ENCODE results near the gene TMEM258. TPM values are rescaled to one million over a fixed set of nuclear protein-coding genes. Genes with fewer than 3 reads are reported as not detected.

Gene TMEM258
- total RNA-seq = 100 to 1,000 TPM; 162 to 170 TPM

DNA sequence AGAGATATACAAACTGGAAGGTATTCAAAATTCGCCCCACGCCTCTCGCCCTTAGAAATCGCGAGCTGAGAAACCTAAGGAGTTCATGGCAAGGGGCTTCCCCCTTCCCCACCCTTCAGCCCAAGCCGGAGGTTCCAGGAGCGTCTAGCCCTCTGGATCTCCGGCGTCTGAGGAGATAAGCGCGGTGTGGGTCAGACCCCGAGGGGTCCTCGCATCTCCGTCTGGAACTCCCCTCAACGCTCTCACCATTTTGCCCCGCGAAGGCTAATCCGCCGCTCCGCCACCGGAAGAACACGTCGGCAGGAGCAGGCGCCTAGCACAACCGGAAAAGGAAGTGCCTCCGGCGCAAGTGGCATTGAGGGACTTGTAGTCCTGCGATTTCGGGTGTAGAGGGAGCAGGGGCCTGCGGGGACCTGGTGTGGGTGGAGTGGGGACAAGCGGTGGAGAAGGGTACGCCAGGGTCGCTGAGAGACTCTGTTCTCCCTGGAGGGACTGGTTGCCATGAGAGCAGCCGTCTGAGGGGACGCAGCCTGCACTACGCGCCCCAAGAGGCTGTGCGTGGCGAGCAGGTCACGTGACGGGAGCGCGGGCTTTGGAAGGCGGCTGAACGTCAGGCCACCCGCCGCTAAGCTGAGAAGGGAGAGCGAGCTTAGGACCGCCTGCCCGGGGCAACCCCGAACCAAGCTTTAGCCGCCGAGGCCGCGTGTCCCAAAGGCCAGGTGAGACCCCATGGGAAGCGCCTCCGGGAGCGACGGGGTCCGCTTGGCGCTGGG, at the start of gene TMEM258, which contains the start of gene FEN1:
Gene TMEM258 (minus strand): TSS at position 290 of the 773 bp plus-strand sequence. CDS start 41 bp downstream, at position 249.
Gene FEN1 (plus strand): TSS at position 602 of the 773 bp plus-strand sequence. CDS start 2,451 bp downstream, outside the sequence.
- peaks cover 62% of the 10 kb centered on the region for H3K36me3 Mint-ChIP-seq (ENCODE audit: low read depth)
- H3K9me3 Mint-ChIP-seq = no peaks in the 10 kb centered on the region
- H3K27ac Mint-ChIP-seq = peak within 1 kb of the TSS; percentile 100
- POLR2A ChIA-PET = interaction anchor here (0.6 to 5.1 kb wide), 17 partner anchors 8 to 173 kb away, joined by 3 to 32 read pairs (median 5); partner anchors contain the start of genes FADS1 and FADS2
- no peaks in the 10 kb centered on the region for H3K27me3 Mint-ChIP-seq
- CTCF ChIA-PET = interaction anchor here (0.7 to 2.1 kb wide), 15 partner anchors 10 to 315 kb away, joined by 3 to 9 read pairs (median 4); partner anchors contain the start of gene FADS1
- DNase-seq (peak; percentile 94), ATAC-seq (peak; percentile 87)
- TF ChIP-seq, protein P1, sequence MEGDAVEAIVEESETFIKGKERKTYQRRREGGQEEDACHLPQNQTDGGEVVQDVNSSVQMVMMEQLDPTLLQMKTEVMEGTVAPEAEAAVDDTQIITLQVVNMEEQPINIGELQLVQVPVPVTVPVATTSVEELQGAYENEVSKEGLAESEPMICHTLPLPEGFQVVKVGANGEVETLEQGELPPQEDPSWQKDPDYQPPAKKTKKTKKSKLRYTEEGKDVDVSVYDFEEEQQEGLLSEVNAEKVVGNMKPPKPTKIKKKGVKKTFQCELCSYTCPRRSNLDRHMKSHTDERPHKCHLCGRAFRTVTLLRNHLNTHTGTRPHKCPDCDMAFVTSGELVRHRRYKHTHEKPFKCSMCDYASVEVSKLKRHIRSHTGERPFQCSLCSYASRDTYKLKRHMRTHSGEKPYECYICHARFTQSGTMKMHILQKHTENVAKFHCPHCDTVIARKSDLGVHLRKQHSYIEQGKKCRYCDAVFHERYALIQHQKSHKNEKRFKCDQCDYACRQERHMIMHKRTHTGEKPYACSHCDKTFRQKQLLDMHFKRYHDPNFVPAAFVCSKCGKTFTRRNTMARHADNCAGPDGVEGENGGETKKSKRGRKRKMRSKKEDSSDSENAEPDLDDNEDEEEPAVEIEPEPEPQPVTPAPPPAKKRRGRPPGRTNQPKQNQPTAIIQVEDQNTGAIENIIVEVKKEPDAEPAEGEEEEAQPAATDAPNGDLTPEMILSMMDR (IDR thresholded peaks at IDR 0.05) = no peak
- H3K4me3 Mint-ChIP-seq = peak within 1 kb of the TSS; percentile 89
- peaks cover 57% of the 10 kb centered on the region for H3K4me1 Mint-ChIP-seq (ENCODE audit: low read depth)
- intact Hi-C loops (cut with micrococcal nuclease) = no loop called here

DNA sequence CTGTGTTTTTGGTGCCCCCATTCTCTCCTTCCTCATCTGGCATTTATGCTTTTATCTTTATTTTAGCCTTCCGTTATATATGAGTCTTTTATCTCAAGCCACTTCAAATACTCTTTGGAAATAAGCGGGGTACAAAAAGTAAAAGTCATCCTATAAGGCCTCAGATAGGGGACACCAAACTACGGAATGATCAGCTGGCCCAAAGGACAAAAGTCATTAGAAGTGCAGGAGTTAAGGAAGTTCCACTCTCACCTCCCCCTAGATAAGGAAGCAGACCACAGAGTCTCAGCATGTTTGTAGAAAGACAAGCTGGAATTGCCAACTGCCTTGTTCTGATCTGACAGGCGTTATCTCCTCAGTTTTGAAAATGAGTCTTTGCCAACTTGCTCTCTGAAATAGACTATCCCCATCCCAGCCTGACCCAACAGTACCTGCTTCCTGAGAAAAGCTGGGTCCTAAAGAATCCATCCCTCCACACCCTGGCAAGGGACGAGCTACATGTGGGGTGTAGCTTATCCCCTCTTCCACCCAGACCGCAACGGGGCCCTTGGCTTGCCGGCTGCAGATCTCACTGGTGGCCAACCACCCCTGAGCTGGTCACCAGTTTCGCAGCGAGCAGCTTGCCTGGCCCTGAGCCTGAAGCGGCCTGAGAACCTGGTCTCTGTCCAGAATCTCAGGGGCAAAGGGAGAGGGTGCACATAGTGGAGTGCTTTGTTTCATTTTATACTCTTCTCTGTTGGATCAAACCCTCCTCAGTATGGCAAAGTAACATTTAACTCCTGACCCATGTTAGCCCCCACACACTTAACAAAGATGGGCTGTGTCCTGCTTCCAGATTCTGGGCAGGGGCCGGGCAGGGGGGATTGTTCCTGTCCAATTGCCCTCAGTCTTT, 49.5 kb upstream of the TMEM258 start:
- POLR2A ChIA-PET = interaction anchor here (1.2 kb wide), 1 partner anchor 13 kb away, joined by 3 read pairs; no protein-coding TSS in a partner anchor
- H3K27ac Mint-ChIP-seq = no peak overlapping the region
- H3K4me3 Mint-ChIP-seq = no peak overlapping the region
- no peaks in the 10 kb centered on the region for H3K27me3 Mint-ChIP-seq
- intact Hi-C loops (cut with micrococcal nuclease) = no loop called here
- DNase-seq = no peak
- H3K9me3 Mint-ChIP-seq = no peaks in the 10 kb centered on the region
- CTCF ChIA-PET = interaction anchor here (0.9 to 1.5 kb wide), 2 partner anchors 29 to 266 kb away, joined by 3 to 4 read pairs; no protein-coding TSS in a partner anchor
- H3K4me1 Mint-ChIP-seq (ENCODE audit: low read depth) = peaks cover 1% of the 10 kb centered on the region
- ATAC-seq = no peak
- TF ChIP-seq, protein P1 (IDR thresholded peaks at IDR 0.05) = no peak
- peaks cover 55% of the 10 kb centered on the region for H3K36me3 Mint-ChIP-seq (ENCODE audit: low read depth)

DNA sequence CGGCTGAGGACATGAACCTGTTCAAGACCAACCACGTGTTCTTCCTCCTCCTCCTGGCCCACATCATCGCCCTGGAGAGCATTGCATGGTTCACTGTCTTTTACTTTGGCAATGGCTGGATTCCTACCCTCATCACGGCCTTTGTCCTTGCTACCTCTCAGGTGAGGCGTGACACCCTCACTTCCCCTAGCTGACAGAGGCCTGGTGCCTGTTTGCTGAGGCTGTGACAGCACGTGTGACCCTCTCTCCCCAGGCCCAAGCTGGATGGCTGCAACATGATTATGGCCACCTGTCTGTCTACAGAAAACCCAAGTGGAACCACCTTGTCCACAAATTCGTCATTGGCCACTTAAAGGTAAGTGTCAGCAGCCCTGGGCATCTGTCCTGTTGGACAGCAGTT, 48.0 kb upstream of the TMEM258 start:
- ATAC-seq = no peak
- POLR2A ChIA-PET = interaction anchor here (0.7 to 1.0 kb wide), 2 partner anchors 14 to 619 kb away, joined by 3 read pairs; no protein-coding TSS in a partner anchor

DNA sequence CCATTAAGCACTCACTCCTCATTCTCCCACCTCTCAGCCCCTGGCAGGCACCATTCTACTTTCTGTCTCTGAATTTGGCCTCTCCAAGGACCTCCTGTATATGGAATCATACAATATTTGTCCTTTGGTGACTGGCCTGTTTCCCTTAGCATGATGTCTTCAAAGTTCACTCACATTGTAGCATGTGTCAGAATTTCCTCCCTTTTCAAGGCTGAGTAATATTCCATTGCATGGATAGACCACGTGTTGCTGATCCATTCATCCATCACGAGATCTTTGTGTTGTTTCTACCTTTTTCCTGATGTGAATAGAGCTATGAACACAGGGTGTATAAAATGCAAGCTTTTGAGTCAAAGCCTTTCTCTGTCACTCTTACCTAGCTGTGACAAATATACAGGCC, 47.3 kb upstream of the TMEM258 start:
- no peak overlapping the region for H3K27ac Mint-ChIP-seq
- no peaks in the 10 kb centered on the region for H3K9me3 Mint-ChIP-seq
- CTCF ChIA-PET = interaction anchor here (1.0 to 1.4 kb wide), 5 partner anchors 10 to 268 kb away, joined by 3 to 5 read pairs (median 4); no protein-coding TSS in a partner anchor
- TF ChIP-seq, protein P1 (IDR thresholded peaks at IDR 0.05) = no peak
- peaks cover 52% of the 10 kb centered on the region for H3K36me3 Mint-ChIP-seq (ENCODE audit: low read depth)
- POLR2A ChIA-PET = interaction anchor here (0.7 kb wide), 1 partner anchor 619 kb away, joined by 3 read pairs; no protein-coding TSS in a partner anchor
- DNase-seq = no peak
- ATAC-seq = no peak
- intact Hi-C loops (cut with micrococcal nuclease) = no loop called here
- H3K27me3 Mint-ChIP-seq = no peaks in the 10 kb centered on the region
- H3K4me1 Mint-ChIP-seq (ENCODE audit: low read depth) = peaks cover 10% of the 10 kb centered on the region
- H3K4me3 Mint-ChIP-seq = no peak overlapping the region

More for the DNA sequence above, 48.0 kb upstream of the TMEM258 start:
- CTCF ChIA-PET = interaction anchor here (1.0 to 1.5 kb wide), 6 partner anchors 11 to 268 kb away, joined by 3 to 5 read pairs (median 4); no protein-coding TSS in a partner anchor
- H3K9me3 Mint-ChIP-seq = no peaks in the 10 kb centered on the region
- no peak for DNase-seq
- no peak overlapping the region for H3K27ac Mint-ChIP-seq
- no peaks in the 10 kb centered on the region for H3K27me3 Mint-ChIP-seq
- H3K4me1 Mint-ChIP-seq (ENCODE audit: low read depth) = peaks cover 5% of the 10 kb centered on the region
- TF ChIP-seq, protein P1 (IDR thresholded peaks at IDR 0.05) = no peak
- no peak overlapping the region for H3K4me3 Mint-ChIP-seq
- intact Hi-C loops (cut with micrococcal nuclease) = no loop called here
- peaks cover 56% of the 10 kb centered on the region for H3K36me3 Mint-ChIP-seq (ENCODE audit: low read depth)
